ENCODE data around the gene CD300LG. TPM values are rescaled to one million over a fixed set of nuclear protein-coding genes. Genes with fewer than 3 reads are reported as not detected.

The CD300LG gene
- total and polyA plus RNA-seq, 7 experiments from 2014 or later = not detected

DNA sequence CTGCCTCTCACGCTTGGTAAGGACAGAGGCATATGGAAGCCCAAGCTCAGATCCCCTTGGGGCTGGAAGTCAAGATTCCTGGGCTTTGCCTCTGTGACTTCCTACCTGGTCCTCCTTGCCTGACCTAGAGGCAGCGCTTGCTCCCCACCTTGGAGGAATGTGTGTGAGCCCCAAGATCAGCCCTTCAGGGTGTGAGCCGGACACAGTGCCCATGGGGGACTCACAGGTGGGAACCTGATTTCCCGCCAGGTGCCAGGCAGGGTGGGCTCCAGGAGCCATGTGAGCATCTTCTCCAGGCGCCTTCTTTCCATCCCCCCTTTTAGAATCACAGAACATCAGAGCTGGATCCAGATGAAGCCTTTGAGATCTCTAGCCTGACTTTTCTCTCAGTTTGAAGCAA, 10.2 kb downstream of the CD300LG start:
- no peaks in the 10 kb centered on the region for H3K4me1 ChIP-seq (ENCODE audit: control insufficient read depth in 2 of 2, insufficient read depth in 2 of 2, low read length in 2 of 2)
- Mint-ChIP-seq H3K4me3 (no peak overlapping the region), H3K27ac (no peak overlapping the region), H3K27me3 (peaks cover 0 to 15% (median 0%) of the 10 kb centered on the region in 5 donors), H3K36me3 (no peaks in the 10 kb centered on the region), H3K9me3 (no peaks in the 10 kb centered on the region), H3K4me1 (no peaks in the 10 kb centered on the region)
- H3K9me3 ChIP-seq (ENCODE audit: control insufficient read depth in 2 of 3, low read length in 3 of 3) = no peaks in the 10 kb centered on the region
- ATAC-seq (no peak), DNase-seq (no peak)
- H3K36me3 ChIP-seq (ENCODE audit: control insufficient read depth in 2 of 3, insufficient read depth in 3 of 3, low read length in 3 of 3) = no peaks in the 10 kb centered on the region
- ChIA-PET POLR2A (no interaction called here), CTCF (interaction anchor here (0.5 kb wide), 1 partner anchor 11 kb away, joined by 3 read pairs; no protein-coding TSS in a partner anchor)
- H3K27ac ChIP-seq (ENCODE audit: low read depth, low read length) = no peak overlapping the region
- H3K27me3 ChIP-seq (ENCODE audit: control insufficient read depth in 2 of 2, insufficient read depth in 2 of 2, low read length in 2 of 2) = no peaks in the 10 kb centered on the region
- intact Hi-C loops (cut with micrococcal nuclease) = no loop called here
- no peak overlapping the region for H3K4me3 ChIP-seq (ENCODE audit: low read length)

DNA sequence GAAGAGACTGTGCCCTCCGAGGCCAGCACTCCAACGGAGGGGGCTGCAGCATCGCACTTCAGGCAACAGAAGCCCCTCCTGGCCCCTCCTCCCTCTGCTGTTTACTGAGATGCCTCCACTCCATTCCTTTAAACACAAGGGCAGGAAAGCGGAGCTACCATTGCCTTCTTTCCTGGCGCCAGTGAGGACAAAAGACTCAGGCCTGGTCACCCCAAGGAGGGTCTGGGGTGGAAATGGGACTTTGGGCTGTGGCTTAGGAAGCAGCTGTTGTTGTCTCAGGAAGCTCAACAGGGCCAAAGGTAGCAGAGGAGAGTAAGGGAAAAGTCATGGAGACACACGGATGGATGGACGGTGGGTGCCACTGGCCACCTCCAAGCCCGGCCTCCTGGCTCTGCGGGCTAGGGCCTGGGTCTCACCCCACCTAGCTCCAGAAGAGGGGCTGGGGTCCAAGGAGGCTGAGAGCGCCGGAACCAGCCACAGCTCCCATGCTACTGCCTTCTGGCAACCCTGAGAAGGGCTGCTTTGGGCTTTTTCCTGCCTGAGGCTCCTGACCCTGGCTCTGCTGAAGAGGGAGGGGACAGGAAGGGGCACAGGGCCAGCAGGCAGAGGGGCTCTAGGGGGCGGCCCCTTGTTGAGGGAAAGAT, 11.1 kb downstream of the CD300LG start:
- H3K36me3 Mint-ChIP-seq = no peaks in the 10 kb centered on the region
- H3K4me3 Mint-ChIP-seq = no peak overlapping the region
- Histone ChIP-seq H3K4me1 (ENCODE audit: control insufficient read depth in 2 of 2, insufficient read depth in 2 of 2, low read length in 2 of 2) (no peaks in the 10 kb centered on the region), H3K27me3 (ENCODE audit: control insufficient read depth in 2 of 2, insufficient read depth in 2 of 2, low read length in 2 of 2) (no peaks in the 10 kb centered on the region), H3K36me3 (ENCODE audit: control insufficient read depth in 2 of 3, insufficient read depth in 3 of 3, low read length in 3 of 3) (no peaks in the 10 kb centered on the region), H3K27ac (ENCODE audit: low read depth, low read length) (no peak overlapping the region), H3K4me3 (ENCODE audit: low read length) (no peak overlapping the region), H3K9me3 (ENCODE audit: control insufficient read depth in 2 of 3, low read length in 3 of 3) (no peaks in the 10 kb centered on the region)
- H3K4me1 Mint-ChIP-seq = no peaks in the 10 kb centered on the region
- ChIA-PET POLR2A (no interaction called here), CTCF (no interaction called here)
- ATAC-seq (no peak), DNase-seq (no peak)
- no peaks in the 10 kb centered on the region for H3K9me3 Mint-ChIP-seq
- H3K27ac Mint-ChIP-seq = no peak overlapping the region
- peaks cover 0 to 9% (median 0%) of the 10 kb centered on the region in 5 donors for H3K27me3 Mint-ChIP-seq
- intact Hi-C loops (cut with micrococcal nuclease) = no loop called here

GRCh38 chr17:43860077-43860725, 13.2 kb downstream of the CD300LG start:
- H3K27ac Mint-ChIP-seq = no peak overlapping the region
- intact Hi-C loops (cut with micrococcal nuclease) = no loop called here
- H3K27me3 Mint-ChIP-seq = peaks cover 0 to 9% (median 0%) of the 10 kb centered on the region in 5 donors
- no peak for ATAC-seq
- Histone ChIP-seq H3K4me3 (ENCODE audit: low read length) (no peak overlapping the region), H3K27ac (ENCODE audit: low read depth, low read length) (no peak overlapping the region), H3K36me3 (ENCODE audit: control insufficient read depth in 2 of 3, insufficient read depth in 3 of 3, low read length in 3 of 3) (no peaks in the 10 kb centered on the region), H3K4me1 (ENCODE audit: control insufficient read depth in 2 of 2, insufficient read depth in 2 of 2, low read length in 2 of 2) (no peaks in the 10 kb centered on the region), H3K27me3 (ENCODE audit: control insufficient read depth in 2 of 2, insufficient read depth in 2 of 2, low read length in 2 of 2) (no peaks in the 10 kb centered on the region), H3K9me3 (ENCODE audit: control insufficient read depth in 2 of 3, low read length in 3 of 3) (no peaks in the 10 kb centered on the region)
- H3K4me1 Mint-ChIP-seq = no peaks in the 10 kb centered on the region
- ChIA-PET CTCF (no interaction called here), POLR2A (no interaction called here)
- no peak overlapping the region for H3K4me3 Mint-ChIP-seq
- no peaks in the 10 kb centered on the region for H3K9me3 Mint-ChIP-seq
- H3K36me3 Mint-ChIP-seq = no peaks in the 10 kb centered on the region
- DNase-seq = no peak

DNA sequence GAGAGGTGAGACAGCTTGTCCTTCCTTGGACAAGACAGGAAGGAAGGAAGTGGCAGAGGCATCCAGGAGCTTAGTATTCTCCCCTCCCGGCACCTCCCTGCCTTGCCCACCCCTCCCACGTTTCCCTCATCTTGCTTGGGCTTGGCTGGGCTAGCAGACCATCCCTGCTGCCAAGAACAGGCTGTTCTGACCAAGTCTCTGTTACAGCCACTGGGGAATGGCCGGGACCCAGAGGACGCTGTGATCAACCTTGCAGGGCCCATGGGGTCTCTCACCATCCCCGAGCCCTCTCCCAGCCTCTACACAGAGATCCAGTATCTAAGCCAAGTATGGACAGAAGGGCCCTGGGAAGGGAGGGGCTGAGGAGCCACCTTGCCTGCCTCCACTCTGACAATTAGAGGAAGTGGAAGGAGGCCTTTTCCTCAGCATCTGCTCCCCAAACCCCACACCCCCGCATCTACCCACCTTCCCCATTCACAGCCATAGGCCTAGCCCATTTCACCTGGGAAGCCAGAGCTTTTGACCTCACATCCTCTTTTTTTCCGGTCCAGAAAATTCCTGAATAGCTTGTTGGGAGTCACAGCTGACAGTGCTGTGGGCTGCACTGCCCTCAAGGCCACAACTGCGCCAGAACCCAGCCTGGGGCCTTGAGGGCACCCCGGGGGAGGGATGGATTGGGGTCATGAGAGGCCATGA, 14.1 kb downstream of the CD300LG start:
- ChIA-PET POLR2A (no interaction called here), CTCF (no interaction called here)

DNA sequence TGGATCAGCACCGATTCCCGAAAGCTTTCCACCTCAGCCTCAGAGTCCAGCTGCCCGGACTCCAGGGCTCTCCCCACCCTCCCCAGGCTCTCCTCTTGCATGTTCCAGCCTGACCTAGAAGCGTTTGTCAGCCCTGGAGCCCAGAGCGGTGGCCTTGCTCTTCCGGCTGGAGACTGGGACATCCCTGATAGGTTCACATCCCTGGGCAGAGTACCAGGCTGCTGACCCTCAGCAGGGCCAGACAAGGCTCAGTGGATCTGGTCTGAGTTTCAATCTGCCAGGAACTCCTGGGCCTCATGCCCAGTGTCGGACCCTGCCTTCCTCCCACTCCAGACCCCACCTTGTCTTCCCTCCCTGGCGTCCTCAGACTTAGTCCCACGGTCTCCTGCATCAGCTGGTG, 15.0 kb downstream of the CD300LG start:
- H3K4me3 ChIP-seq (ENCODE audit: low read length) = no peak overlapping the region
- DNase-seq (no peak), ATAC-seq (no peak)
- intact Hi-C loops (cut with micrococcal nuclease) = no loop called here
- peaks cover 0 to 12% (median under 1%) of the 10 kb centered on the region in 5 donors for H3K27me3 Mint-ChIP-seq
- H3K4me1 ChIP-seq (ENCODE audit: control insufficient read depth in 2 of 2, insufficient read depth in 2 of 2, low read length in 2 of 2) = no peaks in the 10 kb centered on the region
- ChIA-PET POLR2A (no interaction called here), CTCF (no interaction called here)
- no peak overlapping the region for H3K4me3 Mint-ChIP-seq
- H3K9me3 ChIP-seq (ENCODE audit: control insufficient read depth in 2 of 3, low read length in 3 of 3) = no peaks in the 10 kb centered on the region
- no peak overlapping the region for H3K27ac ChIP-seq (ENCODE audit: low read depth, low read length)
- no peak overlapping the region for H3K27ac Mint-ChIP-seq
- no peaks in the 10 kb centered on the region for H3K27me3 ChIP-seq (ENCODE audit: control insufficient read depth in 2 of 2, insufficient read depth in 2 of 2, low read length in 2 of 2)
- H3K9me3 Mint-ChIP-seq = no peaks in the 10 kb centered on the region
- H3K36me3 Mint-ChIP-seq = no peaks in the 10 kb centered on the region
- no peaks in the 10 kb centered on the region for H3K36me3 ChIP-seq (ENCODE audit: control insufficient read depth in 2 of 3, insufficient read depth in 3 of 3, low read length in 3 of 3)
- H3K4me1 Mint-ChIP-seq = peaks cover 0 to 2% (median 0%) of the 10 kb centered on the region in 7 donors

More for the DNA sequence above, 14.1 kb downstream of the CD300LG start:
- Mint-ChIP-seq H3K36me3 (no peaks in the 10 kb centered on the region), H3K9me3 (no peaks in the 10 kb centered on the region), H3K27me3 (peaks cover 0 to 9% (median 0%) of the 10 kb centered on the region in 5 donors), H3K4me1 (peaks cover 0 to 2% (median 0%) of the 10 kb centered on the region in 7 donors), H3K27ac (no peak overlapping the region), H3K4me3 (no peak overlapping the region)
- no peak for DNase-seq
- H3K36me3 ChIP-seq (ENCODE audit: control insufficient read depth in 2 of 3, insufficient read depth in 3 of 3, low read length in 3 of 3) = no peaks in the 10 kb centered on the region
- no peaks in the 10 kb centered on the region for H3K9me3 ChIP-seq (ENCODE audit: control insufficient read depth in 2 of 3, low read length in 3 of 3)
- H3K27ac ChIP-seq (ENCODE audit: low read depth, low read length) = no peak overlapping the region
- no peaks in the 10 kb centered on the region for H3K4me1 ChIP-seq (ENCODE audit: control insufficient read depth in 2 of 2, insufficient read depth in 2 of 2, low read length in 2 of 2)
- H3K27me3 ChIP-seq (ENCODE audit: control insufficient read depth in 2 of 2, insufficient read depth in 2 of 2, low read length in 2 of 2) = no peaks in the 10 kb centered on the region
- no peak overlapping the region for H3K4me3 ChIP-seq (ENCODE audit: low read length)
- intact Hi-C loops (cut with micrococcal nuclease) = no loop called here
- no peak for ATAC-seq

GRCh38 chr17:43864161-43864984, 17.4 kb downstream of the CD300LG start:
- peaks cover 0 to 6% (median 0%) of the 10 kb centered on the region in 11 donors for H3K9me3 Mint-ChIP-seq
- ChIA-PET POLR2A (no interaction called here), CTCF (interaction anchor here (1.2 to 1.4 kb wide), 2 partner anchors 16 to 18 kb away, joined by 3 read pairs; no protein-coding TSS in a partner anchor)
- intact Hi-C loops (cut with micrococcal nuclease) = no loop called here
- Histone ChIP-seq H3K9me3 (ENCODE audit: control insufficient read depth in 2 of 3, low read length in 3 of 3) (no peaks in the 10 kb centered on the region), H3K4me3 (ENCODE audit: low read length) (no peak overlapping the region), H3K27ac (ENCODE audit: low read depth, low read length) (no peak overlapping the region), H3K4me1 (ENCODE audit: control insufficient read depth in 2 of 2, insufficient read depth in 2 of 2, low read length in 2 of 2) (no peaks in the 10 kb centered on the region), H3K27me3 (ENCODE audit: control insufficient read depth in 2 of 2, insufficient read depth in 2 of 2, low read length in 2 of 2) (peaks cover 0 to 4% of the 10 kb centered on the region in 2 donors), H3K36me3 (ENCODE audit: control insufficient read depth in 2 of 3, insufficient read depth in 3 of 3, low read length in 3 of 3) (no peaks in the 10 kb centered on the region)
- ATAC-seq (no peak), DNase-seq (no peak)
- no peak overlapping the region for H3K27ac Mint-ChIP-seq
- peaks cover 0 to 24% (median 16%) of the 10 kb centered on the region in 5 donors for H3K27me3 Mint-ChIP-seq
- H3K36me3 Mint-ChIP-seq = no peaks in the 10 kb centered on the region
- H3K4me3 Mint-ChIP-seq = no peak overlapping the region
- H3K4me1 Mint-ChIP-seq = peaks cover 0 to 2% (median 0%) of the 10 kb centered on the region in 7 donors

All from naive thymus-derived CD4-positive, alpha-beta T cell (primary cell).